Left forelimb (tissue), 1 donor: Measurements from ENCODE around the gene MAPKAP1.

Experiments
- DNase-seq: peaks from one replicate; pipeline ENCODE4 v3.0.0-alpha.2; 2018; ENCODE audit warnings: low spot score

MAPKAP1 gene

DNA sequence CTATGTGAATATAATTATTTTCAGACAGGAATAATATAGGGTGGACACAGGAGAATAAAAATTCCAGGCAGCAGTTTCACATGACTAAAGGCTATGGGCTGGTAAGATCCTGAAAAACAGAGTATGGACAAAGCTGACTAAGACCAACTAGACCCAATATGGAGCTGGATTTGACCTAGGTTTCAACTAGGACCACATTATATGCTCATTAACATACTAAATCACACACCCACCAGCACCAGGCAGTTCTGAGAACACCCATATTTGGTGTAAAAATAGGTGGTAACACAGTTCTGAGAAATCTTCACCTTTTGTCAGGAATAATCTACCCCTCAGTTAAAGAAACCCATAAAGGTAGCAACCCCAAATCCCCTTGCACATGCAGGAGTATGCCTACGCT is 64.7 kb downstream of the MAPKAP1 start:
- DNase-seq: no peak

DNA sequence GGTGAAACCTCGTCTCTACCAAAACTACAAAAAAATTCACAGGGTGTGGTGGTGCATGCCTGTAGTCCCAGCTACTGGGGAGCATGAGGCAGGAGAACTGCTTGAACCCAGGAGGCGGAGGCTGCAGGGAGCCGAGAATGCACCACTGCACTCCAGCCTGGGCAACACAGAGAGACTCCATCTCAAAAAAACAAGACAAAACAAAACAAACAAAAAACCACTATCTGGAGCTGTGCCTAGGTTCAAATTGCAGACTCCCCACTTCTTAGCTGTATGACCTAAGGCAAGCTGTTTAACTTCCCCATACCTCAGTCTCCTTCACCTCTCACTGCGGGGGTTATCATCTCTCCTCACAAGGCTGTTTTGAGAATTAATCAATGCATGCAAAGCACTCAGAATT is 68.0 kb downstream of the MAPKAP1 start:
- no peak for DNase-seq

DNA sequence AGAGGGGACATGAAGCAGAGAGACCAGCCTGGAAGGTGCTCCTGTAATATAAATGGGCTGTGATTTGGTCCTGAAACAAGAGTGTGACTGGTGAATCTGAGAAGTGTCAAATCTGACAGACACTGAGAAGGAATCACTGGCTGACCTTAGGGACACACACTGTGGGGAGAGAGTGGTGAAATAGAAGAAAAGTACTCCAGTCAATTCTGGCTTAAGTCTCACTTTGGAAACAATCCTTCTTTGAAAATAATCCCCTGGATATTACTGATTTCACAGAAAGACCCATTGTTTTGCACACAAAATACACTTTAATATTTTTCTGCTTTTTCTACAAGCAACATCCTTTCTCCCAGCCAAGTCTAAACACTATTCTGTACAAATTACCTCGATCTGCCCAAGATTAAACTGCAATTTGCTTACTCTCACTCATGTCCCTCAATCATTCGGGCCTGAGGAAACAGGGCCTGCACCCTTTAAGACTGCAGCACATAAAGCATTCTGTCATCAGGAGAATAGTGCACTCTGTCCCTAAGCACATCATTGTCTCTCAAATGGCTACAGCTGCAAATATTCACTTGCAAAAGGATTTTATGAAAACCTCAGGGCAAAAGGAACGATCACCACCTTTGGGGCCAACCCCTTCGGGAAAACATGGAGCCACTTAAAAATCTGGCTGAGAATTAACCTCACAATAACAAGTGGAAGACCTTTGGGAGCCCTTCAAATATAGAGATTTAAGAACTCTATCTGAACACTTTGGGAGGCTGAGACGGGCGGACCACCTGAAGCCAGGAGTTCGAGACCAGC is 68.6 kb downstream of the MAPKAP1 start:
- no peak for DNase-seq

DNA sequence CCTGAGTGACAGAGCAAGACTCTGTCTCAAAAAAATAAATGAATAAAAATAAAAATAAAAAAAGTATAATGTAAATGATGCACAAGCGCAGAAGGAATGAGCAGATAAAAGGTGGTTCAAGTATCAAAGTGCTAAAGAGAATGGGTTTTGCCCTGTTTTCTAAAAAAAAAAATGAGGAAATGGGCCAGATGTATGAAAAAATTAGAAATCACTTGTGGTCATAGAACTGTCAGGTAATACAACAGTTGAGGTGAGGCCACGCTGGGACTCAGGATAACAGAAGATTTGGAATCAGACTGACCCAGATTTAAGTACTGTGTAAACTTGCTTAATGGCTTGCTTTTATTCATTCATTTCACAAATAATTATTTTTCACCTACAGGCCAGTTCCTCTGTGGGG is 69.8 kb downstream of the MAPKAP1 start:
- DNase-seq: no peak

DNA sequence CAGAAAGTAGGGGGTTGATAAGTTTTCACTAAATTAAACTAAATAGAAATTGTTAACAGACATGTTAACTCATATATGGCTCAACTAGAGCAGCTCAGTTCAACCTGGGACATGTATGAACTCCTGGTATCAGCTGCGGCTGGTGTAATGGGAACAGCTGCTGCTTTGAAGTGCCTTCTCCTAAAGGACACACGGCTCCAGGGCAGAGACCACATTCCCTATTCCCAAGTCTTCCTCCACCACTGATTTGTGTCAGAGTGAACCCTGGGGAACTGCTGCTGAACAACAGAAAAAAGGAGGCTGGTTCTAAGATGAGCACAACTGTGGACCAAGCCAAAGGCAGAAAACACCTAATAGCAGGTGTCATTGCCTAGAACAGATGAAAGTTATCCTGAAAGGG is 71.1 kb downstream of the MAPKAP1 start:
- no peak for DNase-seq

DNA sequence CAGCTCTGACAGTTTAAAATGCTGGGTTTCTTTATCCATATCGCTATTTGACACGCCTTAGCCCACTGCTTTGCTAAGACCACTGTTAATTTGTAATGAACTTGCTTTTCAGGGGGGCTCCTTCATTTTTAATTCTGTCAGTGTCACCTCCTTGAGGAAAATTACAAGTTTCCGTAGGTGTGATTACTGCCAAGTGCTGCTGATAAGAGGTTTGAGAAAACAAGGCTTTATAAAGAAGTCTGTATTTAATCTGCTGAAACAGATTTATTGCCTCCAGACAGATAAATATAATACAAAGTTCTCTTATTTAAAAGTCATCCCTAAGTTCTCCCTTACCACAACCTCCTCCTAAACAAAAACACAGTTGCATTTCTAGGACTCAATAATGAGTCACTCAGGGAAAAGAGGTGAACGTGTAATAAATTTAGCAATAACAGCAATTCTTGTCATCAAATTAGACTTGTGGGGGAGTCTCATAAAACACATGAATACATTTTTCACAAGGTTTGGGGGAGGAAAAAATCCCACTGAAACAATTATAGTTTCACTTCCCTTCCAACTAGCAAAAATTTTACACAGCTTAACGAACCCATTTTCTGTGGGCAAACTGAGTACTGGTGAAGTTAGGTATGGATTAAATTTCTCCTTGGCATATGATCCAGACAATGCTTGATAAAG is 72.8 kb downstream of the MAPKAP1 start:
- no peak for DNase-seq

DNA sequence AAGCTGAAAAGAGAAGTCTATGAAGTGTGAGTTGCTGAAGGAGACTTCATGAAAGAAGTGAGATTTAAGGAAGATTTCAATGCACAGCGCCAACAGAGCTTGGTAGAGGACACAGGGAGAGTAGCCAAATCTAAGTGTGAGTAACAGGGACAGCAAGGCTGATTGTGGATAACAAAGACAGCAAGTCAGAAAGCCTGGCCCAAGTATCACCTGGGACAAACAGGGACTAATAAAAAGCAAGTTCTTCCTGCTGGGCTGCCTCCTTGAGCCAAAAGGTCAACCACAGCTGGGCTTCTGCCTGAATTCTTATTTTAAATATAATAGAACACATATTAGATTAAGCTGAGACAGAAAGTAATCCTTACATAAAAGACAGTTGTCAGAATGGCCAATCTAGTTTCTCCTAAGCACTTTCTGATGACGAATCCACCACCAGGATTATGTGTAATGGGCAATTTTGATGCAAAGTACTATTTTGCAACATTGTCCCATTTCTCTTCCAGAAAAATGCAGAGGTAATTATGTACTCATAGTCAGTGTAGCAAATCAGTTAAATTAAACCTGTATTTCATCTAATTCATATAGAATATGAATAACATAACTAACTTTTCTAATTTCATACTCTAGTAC is 73.8 kb downstream of the MAPKAP1 start:
- no peak for DNase-seq

DNA sequence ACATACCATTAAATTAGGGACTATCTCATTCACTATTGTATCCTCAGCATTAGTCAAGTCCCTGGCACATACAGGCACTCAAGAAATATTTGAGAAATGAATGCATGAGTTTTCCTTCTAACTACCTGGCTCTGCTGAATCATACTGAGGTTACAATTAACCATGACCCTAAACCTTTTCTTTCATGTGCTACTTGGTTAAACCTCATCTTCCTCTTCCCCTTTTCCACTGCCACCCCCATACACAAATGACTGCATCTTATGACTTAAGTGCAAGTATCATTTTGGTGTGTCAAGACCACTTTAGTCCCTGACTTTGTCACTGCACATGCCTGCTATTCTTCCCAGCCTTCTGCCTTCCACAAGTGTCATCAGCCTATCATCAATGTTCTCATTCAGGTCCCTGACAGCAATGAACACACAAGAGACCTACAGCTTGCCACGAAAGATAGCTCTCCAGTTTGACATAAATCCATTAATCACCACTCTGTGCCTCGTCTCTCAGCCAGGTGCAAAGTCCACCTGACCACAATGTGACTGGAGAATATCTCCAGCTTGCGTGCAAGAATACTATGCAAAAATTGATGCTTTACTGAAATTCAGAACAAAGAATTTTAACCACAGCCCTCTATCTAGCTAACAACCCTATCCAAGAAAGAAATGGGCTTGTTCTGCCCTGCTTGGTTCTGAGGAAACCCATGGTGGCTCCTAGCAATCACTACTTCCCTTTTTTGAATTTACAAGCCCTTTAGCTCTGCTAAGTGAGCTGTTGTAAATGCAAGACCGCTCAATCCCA is 74.5 kb downstream of the MAPKAP1 start:
- no peak for DNase-seq

DNA sequence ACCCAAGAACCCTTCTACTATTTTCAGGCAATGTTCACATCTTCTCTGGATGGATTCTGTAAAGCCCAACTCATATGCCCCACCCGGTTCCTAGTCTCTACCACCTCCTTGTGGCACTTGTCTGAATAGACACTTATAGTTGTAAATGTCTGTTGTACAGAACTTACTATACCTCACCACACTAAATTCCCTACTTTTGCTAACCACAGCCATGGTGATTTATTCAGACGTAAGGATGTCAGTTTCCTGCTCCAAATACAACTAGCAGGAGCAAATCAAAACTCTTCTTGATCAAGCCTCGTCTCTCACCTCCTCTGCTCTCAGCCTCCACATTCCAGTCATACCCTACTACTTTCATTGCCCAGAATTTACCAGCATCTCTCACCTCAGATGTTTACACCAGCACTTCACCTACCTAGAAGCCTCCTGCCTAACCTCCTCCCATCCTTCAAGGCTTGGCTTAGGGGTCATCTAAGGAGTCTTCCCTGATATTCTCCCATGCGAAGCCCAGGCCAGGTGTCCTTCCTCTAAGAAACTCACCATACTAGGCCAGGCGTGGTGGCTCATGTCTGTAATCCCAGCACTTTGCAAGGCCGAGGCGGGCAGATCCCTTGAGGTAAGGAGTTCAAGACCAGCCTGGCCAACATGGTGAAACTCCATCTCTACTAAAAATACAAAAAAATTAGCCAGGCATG is 75.5 kb downstream of the MAPKAP1 start:
- DNase-seq: no peak

DNA sequence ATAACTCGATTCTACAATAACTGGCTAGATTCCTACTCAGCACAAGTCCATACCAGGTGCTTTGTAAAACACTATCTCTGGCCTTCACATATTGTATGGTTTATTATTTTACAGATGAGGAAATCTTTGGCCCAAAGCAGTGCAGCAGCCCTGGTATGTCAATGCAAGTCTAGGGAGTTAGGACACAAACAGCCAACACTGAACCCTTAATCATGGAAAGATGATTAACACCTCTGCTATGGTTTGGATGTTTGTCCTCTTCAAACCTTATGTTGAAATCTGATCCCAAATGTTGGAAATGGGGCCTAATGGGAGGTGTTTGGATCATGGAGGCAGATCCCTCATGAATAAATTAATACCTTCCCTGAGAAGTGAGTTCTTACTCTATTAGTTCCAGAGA is 76.6 kb downstream of the MAPKAP1 start:
- DNase-seq: no peak

DNA sequence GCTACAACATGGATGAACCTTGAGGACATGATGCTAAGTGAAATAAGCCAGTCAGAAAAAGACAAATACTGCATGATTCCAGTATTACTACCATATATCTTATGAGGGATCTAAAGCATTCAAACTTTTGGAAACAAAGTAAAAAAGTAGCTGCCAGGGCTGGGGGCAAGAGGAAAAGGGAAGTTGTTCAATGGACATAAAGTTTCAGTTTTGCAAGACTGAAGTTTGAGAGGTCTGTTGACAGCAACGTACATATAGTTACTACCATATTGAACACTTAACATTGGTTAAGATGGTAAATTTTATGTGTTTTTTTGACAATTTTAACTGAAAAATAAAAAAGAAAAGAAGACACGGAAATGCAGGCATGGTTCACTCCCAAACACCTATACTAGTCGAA is 77.6 kb downstream of the MAPKAP1 start:
- DNase-seq: no peak

DNA sequence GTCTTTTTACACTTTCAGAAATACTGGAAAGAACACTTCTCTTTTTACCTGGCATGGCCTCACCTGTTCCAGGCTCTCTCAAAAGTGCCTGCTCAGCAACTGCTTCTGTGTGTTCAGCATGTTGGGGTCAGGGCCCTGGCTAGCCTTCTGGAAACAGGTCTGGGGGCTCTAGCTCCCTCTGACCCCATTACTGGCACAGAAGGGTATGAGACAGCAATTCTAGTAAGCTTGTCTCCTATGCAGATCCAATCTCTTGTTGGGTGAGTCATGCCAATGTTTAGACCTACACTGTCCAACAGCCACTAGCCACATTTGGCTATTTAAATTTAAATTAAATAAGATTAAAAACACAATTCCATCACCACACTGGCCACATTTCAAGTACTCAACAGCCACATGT is 80.8 kb downstream of the MAPKAP1 start:
- DNase-seq: no peak

DNA sequence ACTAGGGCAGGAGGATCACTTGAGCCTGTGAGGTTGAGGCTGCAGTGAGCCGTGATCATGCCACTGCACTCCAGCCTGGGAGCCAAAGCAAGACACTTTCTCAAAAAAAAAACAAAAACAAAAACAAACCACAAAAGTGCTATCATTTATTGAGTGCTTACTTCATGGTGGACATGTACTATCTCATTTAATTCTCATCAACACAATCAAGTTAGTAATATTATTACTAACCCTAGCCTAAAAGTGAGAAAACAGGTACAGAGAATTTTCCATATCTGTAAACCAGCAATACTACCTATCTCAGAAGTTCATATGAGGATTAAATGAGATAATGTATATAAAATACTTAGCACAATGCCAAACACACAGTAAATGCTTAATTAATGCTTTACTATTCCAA is 85.8 kb downstream of the MAPKAP1 start:
- no peak for DNase-seq

DNA sequence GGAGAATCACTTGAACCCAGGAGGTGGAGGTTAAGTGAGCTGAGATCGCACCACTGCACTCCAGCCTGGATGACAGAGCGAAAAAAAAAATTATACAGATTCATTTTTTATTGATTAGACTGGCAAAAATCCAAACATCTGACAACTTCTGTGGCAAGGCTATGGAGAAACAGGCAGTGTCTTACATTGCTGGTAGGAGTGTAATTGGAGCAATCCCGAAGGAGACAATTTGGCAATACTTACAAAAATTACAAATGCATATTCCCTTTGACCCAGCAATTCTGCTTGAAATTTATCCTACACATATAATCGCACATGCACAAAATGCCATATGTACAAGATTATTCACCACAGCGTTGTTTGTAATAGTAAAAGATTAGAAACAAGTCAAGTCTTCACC is 86.8 kb downstream of the MAPKAP1 start:
- no peak for DNase-seq

DNA sequence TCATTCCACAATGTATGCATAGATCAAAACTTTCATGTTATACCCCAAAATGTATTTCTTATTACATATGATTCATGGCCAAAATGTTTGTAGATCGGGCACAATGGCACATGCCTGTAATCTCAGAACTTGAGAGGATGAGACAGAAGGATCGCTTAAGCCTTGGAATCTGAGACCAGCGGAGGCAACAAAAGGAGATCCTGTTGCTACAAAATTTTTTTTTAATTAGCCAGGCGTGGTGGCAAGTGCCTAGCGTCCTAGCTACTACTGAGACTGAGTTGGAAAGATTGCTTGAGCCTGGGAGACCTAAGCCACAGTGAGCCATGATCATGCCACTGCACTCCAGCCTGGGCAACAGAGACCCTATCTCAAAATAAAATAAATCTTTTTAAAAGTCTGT is 89.9 kb downstream of the MAPKAP1 start:
- DNase-seq: no peak

DNA sequence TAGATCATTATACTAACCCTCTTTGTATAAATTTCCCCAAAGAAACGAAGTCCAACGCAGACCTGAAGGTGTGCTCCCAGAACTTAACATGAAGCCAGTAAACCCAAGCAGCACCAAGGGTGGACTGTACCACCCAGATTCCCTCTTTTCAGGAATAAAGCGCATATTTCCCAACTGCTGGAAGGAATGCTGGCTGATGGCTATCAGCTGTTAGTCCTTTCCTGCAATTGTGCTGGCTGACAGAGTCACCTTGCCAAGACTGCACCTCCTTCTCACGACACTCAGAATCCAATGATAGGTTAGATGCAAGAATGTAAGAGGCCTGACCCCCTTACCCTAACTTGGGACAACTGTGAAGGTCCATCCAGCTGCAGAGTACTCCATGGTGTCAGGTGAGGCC is 93.9 kb downstream of the MAPKAP1 start:
- DNase-seq: no peak

DNA sequence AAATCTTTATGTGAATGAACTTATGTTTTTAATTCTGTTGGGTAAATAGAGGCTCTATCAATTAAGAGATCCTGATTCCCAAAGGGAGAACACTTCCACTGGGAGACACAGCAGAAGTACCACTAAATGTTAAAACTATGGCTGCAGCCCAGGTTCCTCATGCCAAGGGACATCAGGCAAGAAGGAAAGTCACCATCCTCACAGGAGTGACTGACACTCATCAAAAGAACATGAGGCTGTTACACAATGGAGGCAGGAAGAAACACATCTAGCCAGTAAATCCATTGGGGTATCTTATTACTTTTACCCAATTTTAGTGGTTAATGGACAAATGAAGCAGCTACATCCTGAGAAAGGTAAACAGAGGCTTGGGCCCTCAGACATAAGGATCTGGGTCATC is 94.4 kb downstream of the MAPKAP1 start:
- no peak for DNase-seq

DNA sequence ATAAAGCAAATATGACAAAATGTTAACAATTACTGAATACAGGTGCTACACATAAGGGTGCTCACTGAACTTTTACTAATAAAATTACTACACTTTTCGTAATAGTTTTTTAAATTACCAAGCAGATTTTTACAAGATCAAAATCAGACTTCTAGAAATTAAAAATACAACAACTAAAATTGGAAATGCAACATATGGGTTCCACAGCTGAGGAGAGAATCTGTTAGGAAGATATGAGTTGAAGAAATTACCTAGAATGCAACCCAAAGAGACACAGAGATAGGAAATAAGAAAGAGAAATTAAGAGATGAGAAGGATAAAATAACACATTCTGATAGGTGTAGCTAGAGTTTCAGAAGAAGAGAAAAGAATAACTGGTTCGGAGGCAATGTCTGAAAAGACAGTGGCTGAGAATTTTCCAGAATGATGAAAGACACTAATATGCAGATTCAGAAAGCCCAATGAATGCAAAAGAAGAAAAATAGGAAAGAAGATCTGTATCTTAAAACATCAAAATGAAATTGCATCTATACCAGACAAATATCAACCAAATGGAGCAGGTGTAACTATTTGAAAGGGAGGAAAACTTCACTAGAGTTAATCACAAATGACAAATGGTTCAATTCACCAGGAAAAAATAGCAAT is 95.8 kb downstream of the MAPKAP1 start:
- DNase-seq: no peak

DNA sequence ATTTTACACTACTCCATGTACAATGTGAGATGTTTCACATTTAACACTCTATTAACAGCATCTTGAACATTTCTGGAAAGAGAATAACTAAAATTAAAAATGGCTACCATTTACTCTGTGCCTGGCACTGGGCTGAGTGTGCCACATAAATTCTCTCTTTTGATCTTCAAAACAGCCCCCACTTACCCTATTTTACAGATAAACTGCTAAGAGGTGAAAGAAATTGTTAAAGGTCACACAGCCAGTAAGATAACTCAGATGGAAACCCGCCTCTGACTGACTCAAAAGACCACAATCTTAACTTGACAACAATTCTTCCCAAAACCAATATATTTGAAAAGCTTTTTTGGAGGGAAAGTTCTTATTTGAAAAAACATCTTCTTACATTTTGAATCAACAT is 97.3 kb downstream of the MAPKAP1 start:
- DNase-seq: no peak

DNA sequence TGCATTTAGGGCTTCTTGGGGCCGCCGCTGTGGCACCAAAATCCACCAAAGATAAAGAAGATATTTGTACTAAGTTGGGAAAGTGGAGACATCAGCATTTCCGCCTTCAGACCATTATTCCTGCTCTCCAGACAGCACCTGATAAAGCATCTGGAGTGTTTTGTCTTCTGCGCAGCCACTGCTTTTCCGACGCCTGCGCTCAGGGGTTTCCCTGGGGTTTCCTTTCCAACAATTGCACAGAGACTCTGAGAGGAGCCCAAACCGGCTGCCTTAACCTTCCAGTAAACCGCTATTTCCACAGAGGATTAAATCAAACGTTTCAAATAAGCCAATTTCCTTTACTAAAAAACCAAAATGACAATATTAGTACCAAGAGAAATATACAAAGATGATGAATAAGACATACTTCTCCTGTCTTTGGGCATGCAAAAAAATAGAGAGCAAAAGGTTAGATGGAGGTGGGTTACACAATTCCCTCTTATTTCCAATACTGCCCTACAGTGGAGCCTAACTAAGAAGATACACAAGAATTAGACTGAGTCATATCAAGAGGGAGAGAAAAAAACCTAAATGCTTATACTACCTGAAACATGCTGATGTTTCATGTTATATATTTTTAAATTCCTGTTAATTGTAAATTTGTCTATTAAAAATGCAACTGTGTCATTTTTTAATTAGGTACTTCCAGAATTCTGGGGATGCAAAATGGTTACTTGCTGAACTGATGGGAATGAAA is 98.4 kb downstream of the MAPKAP1 start:
- DNase-seq: no peak

DNA sequence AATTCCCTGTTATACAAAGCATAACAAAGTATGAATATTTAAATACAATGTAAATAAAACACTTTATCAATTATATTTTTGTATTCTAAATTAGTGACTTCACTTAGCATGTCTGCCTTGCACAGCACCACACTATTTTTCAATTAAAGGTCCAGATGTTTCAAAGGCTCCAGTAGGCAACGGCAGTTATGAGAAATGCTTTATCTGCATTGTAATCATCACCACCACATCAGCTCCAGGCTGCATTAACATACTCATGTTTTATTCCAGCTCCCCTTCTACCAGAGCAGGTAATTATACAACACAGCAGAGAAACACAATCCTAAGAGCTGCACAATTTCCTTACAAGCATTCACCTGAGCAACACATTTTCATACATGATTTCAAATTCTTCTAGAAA is 102.8 kb downstream of the MAPKAP1 start:
- no peak for DNase-seq
